Activated naive CD4-positive, alpha-beta T cell treated with anti-CD3 and anti-CD28 coated beads, Interleukin-2, amount 10 ng/mL, durations not matched to agents 7 days and 5 days (primary cell): ENCODE results near the gene COPZ2.
"Not testable (repeated sequence)": the region's sequence is repeated elsewhere in the genome, so short reads cannot be mapped to it uniquely, and the experiment has no call there.

Experiments used
- CTCF ChIA-PET: fragments of 350-600 bp; sonication (Branson Sonifier 250); formaldehyde crosslinking; loops from one replicate; lab custom pipeline; 2021; ENCODE audit warnings: antibody characterized with exemption; lab: Charles Lee
- DNase-seq: peaks from one replicate; pipeline ENCODE4 v3.0.0-alpha.2; 2020
- H3K27ac Mint-ChIP-seq: one replicate; pipeline ENCODE4 v1.8.0; 2021; ENCODE audit warnings: mild to moderate bottlenecking, moderate library complexity, mixed read lengths
- H3K27me3 Mint-ChIP-seq: one replicate; pipeline ENCODE4 v1.8.0; 2021; ENCODE audit warnings: mild to moderate bottlenecking, mixed read lengths
- H3K36me3 Mint-ChIP-seq: one replicate; pipeline ENCODE4 v1.8.0; 2021; ENCODE audit warnings: mixed read lengths
- H3K4me1 Mint-ChIP-seq: one replicate; pipeline ENCODE4 v1.8.0; 2021; ENCODE audit warnings: mixed read lengths
- H3K4me3 Mint-ChIP-seq: one replicate; pipeline ENCODE4 v1.8.0; 2021; ENCODE audit warnings: mild to moderate bottlenecking, moderate library complexity, mixed read lengths
- H3K9me3 Mint-ChIP-seq: one replicate; pipeline ENCODE4 v1.8.0; 2021; ENCODE audit warnings: mixed read lengths

The COPZ2 gene

DNA sequence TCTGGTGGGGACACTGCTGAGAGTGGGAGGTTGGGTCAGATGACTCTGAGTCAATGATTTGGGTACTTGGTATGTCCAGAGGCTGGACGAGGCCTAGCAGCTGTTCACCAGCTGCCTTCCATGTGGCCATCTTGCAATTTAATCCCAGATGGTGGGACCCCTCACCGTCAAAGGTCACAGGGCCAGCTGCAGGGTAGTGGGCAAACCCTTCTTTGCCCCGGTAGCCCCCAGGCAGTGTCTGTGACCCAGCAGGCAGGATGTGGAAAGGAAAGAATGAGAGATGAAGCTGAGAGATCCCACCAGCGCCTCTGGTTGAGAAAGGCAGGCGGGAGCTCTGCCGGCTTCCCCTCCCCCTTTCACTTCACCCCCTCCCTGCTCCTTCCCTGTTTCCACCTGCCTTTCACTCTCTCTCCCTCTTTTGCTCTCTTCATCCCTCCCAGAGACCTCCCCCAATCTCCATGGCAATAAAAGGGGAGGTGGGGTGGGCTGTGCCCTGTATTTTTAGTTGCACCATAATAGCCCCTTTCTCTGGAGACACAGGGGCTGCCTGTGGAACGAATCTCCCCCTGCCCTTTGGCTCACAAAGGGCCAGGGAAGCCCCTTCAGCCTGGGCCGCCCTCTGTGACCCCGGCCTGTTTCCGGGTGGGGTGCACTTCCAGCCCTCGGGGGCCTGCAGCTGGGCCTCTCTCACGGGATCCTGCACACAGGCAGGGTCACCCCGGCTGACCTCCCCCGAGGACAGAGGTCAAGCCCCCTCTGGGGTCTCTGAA lies 46.5 kb downstream of the COPZ2 start:
- Mint-ChIP-seq H3K36me3 (peaks cover 2% of the 10 kb centered on the region), H3K9me3 (no peaks in the 10 kb centered on the region), H3K27ac (no peak overlapping the region), H3K27me3 (peaks cover 32% of the 10 kb centered on the region), H3K4me3 (no peak overlapping the region), H3K4me1 (peaks cover 15% of the 10 kb centered on the region)
- CTCF ChIA-PET: no interaction called here
- DNase-seq: no peak

DNA sequence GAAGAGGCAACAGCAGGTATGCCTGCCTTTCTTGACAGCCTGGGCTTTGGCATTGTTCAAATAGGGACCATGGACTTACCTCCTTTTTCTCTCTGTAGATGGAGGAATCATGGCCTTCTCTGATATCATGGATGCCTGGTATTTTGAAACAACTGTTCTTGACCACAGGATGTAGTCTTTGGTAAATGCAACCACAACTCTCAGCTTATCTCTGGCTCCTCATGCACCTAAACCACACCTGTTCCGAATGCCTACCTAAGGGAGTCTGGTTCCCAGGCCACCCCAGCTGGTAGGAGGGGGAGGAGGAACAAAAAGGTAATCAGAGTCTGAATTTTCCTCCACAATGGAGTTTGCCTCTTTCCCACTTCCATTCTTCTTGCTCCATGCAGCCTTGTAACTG lies 47.9 kb downstream of the COPZ2 start:
- Mint-ChIP-seq H3K9me3 (no peaks in the 10 kb centered on the region), H3K4me3 (no peak overlapping the region), H3K4me1 (peaks cover 15% of the 10 kb centered on the region), H3K27me3 (peaks cover 19% of the 10 kb centered on the region), H3K27ac (no peak overlapping the region), H3K36me3 (peaks cover 5% of the 10 kb centered on the region)
- CTCF ChIA-PET: interaction anchor here (1.2 kb wide), 1 partner anchor 10 kb away, joined by 3 read pairs; no protein-coding TSS in a partner anchor
- no peak for DNase-seq

DNA sequence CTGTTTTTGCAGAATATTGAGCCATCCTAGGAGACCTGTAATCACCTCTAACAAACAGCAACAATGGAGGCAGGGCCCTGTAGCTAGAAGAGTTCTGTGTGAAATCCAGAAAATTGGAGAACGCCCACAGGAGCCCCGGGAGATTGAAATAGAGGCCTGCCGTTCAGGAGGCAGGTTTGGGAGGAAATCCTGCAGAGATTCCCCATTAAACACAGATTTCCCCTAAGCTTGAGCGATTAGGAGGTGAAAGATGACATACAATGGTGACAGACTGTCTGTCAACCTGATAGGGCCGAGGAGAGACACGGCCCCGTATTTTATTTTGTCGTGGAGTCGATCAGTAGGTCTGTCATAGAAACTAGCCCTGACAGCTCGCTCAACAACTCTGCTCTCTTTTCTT lies 48.4 kb downstream of the COPZ2 start:
- peaks cover 5% of the 10 kb centered on the region for H3K36me3 Mint-ChIP-seq
- CTCF ChIA-PET: interaction anchor here (1.2 kb wide), 1 partner anchor 11 kb away, joined by 3 read pairs; no protein-coding TSS in a partner anchor
- H3K4me3 Mint-ChIP-seq: no peak overlapping the region
- H3K9me3 Mint-ChIP-seq: no peaks in the 10 kb centered on the region
- DNase-seq: no peak
- H3K27me3 Mint-ChIP-seq: peaks cover 14% of the 10 kb centered on the region
- peaks cover 15% of the 10 kb centered on the region for H3K4me1 Mint-ChIP-seq
- H3K27ac Mint-ChIP-seq: no peak overlapping the region

DNA sequence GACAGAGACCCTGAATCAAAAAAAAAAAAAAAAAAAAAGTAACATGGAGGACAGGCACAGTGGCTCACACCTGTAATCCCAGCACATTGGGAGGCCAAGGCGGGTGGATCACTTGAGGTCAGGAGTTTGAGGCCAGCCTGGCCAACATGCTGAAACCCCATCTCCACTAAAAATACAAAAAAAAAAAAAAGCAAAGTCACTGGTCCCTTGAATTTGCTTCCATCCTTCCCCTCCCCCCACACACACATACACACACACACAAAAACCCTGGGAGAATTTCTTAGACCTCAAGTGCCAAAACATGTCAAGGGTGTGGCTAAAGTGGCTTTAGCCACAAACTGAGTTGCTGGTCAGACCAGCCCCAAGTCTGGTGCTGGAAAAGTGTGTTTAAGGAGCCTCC lies 49.2 kb downstream of the COPZ2 start:
- not testable (repeated sequence) for H3K27ac Mint-ChIP-seq, DNase-seq, H3K9me3 Mint-ChIP-seq, H3K4me3 Mint-ChIP-seq
- Mint-ChIP-seq H3K4me1 (peaks cover 15% of the 10 kb centered on the region), H3K27me3 (peaks cover 10% of the 10 kb centered on the region), H3K36me3 (peaks cover 10% of the 10 kb centered on the region)
- CTCF ChIA-PET: interaction anchor here (1.2 to 1.9 kb wide), 2 partner anchors 10 to 11 kb away, joined by 3 to 6 read pairs; no protein-coding TSS in a partner anchor

DNA sequence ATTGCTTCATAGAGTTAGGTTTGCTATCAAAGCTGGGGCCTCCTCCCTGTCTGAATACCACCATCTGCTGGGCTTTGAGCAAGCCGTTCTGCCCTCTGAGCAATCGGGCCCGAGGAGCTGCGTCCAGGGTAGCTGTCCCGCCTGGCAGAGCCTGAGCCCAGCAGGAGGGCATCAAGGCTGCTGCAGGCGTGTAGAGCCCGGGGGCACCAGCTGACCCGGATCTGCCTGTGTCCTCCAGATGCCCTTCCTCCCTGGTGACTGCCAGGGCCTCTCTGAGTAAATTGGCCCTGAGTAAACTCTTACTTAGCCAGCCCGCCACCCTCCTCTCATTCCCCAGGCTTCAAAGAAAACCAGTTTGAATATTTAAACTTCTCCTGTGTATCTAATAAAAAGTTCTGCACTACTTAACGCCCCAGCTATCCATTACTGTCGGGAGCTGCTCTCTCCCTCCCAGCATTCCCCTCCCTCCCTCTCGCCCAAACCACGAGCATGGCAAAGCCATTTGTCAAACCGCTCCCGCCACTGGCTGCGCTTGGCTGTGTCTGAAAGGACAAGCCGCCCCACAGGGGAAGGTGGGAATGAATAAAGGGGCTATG lies 50.3 kb downstream of the COPZ2 start:
- peaks cover 15% of the 10 kb centered on the region for H3K4me1 Mint-ChIP-seq
- peaks cover 3% of the 10 kb centered on the region for H3K27me3 Mint-ChIP-seq
- CTCF ChIA-PET: interaction anchor here (1.0 to 1.9 kb wide), 2 partner anchors 8 to 31 kb away, joined by 4 to 6 read pairs; no protein-coding TSS in a partner anchor
- no peaks in the 10 kb centered on the region for H3K9me3 Mint-ChIP-seq
- no peak overlapping the region for H3K4me3 Mint-ChIP-seq
- DNase-seq: no peak
- peaks cover 14% of the 10 kb centered on the region for H3K36me3 Mint-ChIP-seq
- H3K27ac Mint-ChIP-seq: no peak overlapping the region

DNA sequence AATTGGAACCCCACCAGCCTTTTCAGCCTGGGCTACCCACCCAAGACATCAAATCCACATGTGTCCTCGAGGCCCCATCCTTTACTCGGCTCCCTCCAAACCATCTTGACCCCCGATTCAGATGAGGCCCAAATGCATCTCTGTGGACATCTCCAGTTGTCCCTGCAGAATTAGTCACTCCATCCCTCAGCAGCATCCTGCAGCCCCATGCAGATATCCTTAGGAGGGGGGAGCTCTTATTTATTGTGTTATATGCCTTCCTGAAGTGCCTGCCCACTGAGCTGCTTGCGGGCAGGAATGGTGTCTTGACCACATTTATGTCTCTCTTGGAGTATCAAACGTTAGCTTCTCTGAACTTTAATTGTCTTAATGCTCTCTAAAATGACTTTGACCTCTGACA lies 51.1 kb downstream of the COPZ2 start:
- CTCF ChIA-PET: interaction anchor here (1.0 to 1.9 kb wide), 2 partner anchors 8 to 32 kb away, joined by 4 to 6 read pairs; no protein-coding TSS in a partner anchor
- Mint-ChIP-seq H3K27ac (no peak overlapping the region), H3K36me3 (peaks cover 16% of the 10 kb centered on the region), H3K4me3 (no peak overlapping the region), H3K27me3 (peaks cover 3% of the 10 kb centered on the region), H3K4me1 (peaks cover 17% of the 10 kb centered on the region), H3K9me3 (no peaks in the 10 kb centered on the region)
- DNase-seq: no peak

GRCh38 chr17:47983492-47984223 lies 53.9 kb downstream of the COPZ2 start:
- H3K4me3 Mint-ChIP-seq: no peak overlapping the region
- H3K27me3 Mint-ChIP-seq: no peaks in the 10 kb centered on the region
- H3K27ac Mint-ChIP-seq: peak overlapping the region; percentile 26
- peaks cover 34% of the 10 kb centered on the region for H3K36me3 Mint-ChIP-seq
- CTCF ChIA-PET: interaction anchor here (0.6 to 5.9 kb wide), 4 partner anchors 13 to 91 kb away, joined by 3 to 110 read pairs (median 4); partner anchors contain the start of gene CDK5RAP3
- no peak for DNase-seq
- H3K4me1 Mint-ChIP-seq: peaks cover 9% of the 10 kb centered on the region
- H3K9me3 Mint-ChIP-seq: no peaks in the 10 kb centered on the region

GRCh38 chr17:47982645-47983390 lies 54.8 kb downstream of the COPZ2 start:
- Mint-ChIP-seq H3K4me1 (peaks cover 6% of the 10 kb centered on the region), H3K27ac (peak overlapping the region; percentile 65), H3K4me3 (no peak overlapping the region), H3K9me3 (no peaks in the 10 kb centered on the region), H3K27me3 (no peaks in the 10 kb centered on the region), H3K36me3 (peaks cover 38% of the 10 kb centered on the region)
- CTCF ChIA-PET: interaction anchor here (0.6 to 5.9 kb wide), 6 partner anchors 12 to 760 kb away, joined by 3 to 110 read pairs (median 4); partner anchors contain the start of gene CDK5RAP3
- DNase-seq: no peak

GRCh38 chr17:47982091-47982617 lies 55.4 kb downstream of the COPZ2 start:
- H3K36me3 Mint-ChIP-seq: peaks cover 42% of the 10 kb centered on the region
- no peak overlapping the region for H3K4me3 Mint-ChIP-seq
- CTCF ChIA-PET: interaction anchor here (1.3 to 5.9 kb wide), 4 partner anchors 12 to 93 kb away, joined by 3 to 110 read pairs (median 4); partner anchors contain the start of gene CDK5RAP3
- no peaks in the 10 kb centered on the region for H3K27me3 Mint-ChIP-seq
- no peak for DNase-seq
- H3K27ac Mint-ChIP-seq: no peak overlapping the region
- H3K4me1 Mint-ChIP-seq: peaks cover 6% of the 10 kb centered on the region
- no peaks in the 10 kb centered on the region for H3K9me3 Mint-ChIP-seq

DNA sequence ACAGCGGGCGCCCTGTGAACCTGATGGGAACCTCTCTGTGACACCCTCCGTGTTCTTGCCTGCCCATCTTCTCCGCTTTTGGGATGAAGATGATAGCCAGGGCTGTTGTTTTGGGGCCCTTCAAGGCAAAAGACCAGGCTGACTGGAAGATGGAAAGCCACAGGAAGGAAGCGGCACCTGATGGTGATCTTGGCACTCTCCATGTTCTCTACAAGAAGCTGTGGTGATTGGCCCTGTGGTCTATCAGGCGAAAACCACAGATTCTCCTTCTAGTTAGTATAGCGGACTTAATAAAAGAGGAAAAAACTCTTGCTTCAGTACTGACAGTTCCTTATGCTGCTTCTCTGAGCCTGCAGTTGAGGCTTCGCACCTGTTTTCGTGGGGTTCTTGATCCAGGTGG lies 56.1 kb downstream of the COPZ2 start:
- CTCF ChIA-PET: interaction anchor here (1.3 to 5.9 kb wide), 3 partner anchors 11 to 33 kb away, joined by 3 to 110 read pairs (median 14); partner anchors contain the start of gene CDK5RAP3

GRCh38 chr17:47980541-47980940 lies 57.1 kb downstream of the COPZ2 start:
- no peak for DNase-seq
- peaks cover 6% of the 10 kb centered on the region for H3K4me1 Mint-ChIP-seq
- CTCF ChIA-PET: interaction anchor here (3.2 to 5.9 kb wide), 2 partner anchors 10 to 34 kb away, joined by 14 to 110 read pairs; partner anchors contain the start of gene CDK5RAP3
- no peaks in the 10 kb centered on the region for H3K9me3 Mint-ChIP-seq
- peaks cover 50% of the 10 kb centered on the region for H3K36me3 Mint-ChIP-seq
- no peak overlapping the region for H3K4me3 Mint-ChIP-seq
- peak overlapping the region; percentile 42 for H3K27ac Mint-ChIP-seq
- no peaks in the 10 kb centered on the region for H3K27me3 Mint-ChIP-seq

More for the DNA sequence above, 56.1 kb downstream of the COPZ2 start:
- H3K36me3 Mint-ChIP-seq: peaks cover 48% of the 10 kb centered on the region
- H3K4me3 Mint-ChIP-seq: no peak overlapping the region
- DNase-seq: no peak
- H3K27me3 Mint-ChIP-seq: no peaks in the 10 kb centered on the region
- H3K27ac Mint-ChIP-seq: no peak overlapping the region
- no peaks in the 10 kb centered on the region for H3K9me3 Mint-ChIP-seq
- peaks cover 6% of the 10 kb centered on the region for H3K4me1 Mint-ChIP-seq

DNA sequence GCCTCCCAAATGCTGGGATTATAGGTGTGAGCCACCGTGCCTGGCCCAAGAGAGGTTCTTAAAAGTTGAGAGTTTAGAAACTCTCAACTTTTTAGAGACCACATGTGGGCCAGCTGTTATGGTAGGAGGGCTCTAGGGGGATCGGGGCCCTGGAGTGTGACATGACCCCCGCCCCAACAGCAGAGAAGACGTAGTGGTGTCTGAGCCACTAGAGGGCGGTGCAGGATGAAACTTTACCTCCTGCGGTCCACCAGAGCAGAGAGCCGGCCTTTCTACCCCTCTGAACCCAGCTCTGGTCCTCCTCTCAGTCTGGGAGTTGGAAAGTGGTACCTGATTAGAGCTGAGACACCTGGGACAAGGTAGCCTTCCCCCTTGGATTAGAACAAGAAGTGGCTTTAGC lies 59.3 kb downstream of the COPZ2 start:
- peak; percentile 69 for DNase-seq
- peaks cover 9% of the 10 kb centered on the region for H3K4me1 Mint-ChIP-seq

More for the DNA sequence above, 59.3 kb downstream of the COPZ2 start:
- no peak overlapping the region for H3K27ac Mint-ChIP-seq
- H3K4me3 Mint-ChIP-seq: no peak overlapping the region
- CTCF ChIA-PET: interaction anchor here (0.8 to 5.9 kb wide), 16 partner anchors 8 to 137 kb away, joined by 3 to 110 read pairs (median 6); partner anchors contain the start of genes CDK5RAP3, PNPO and SCRN2
- H3K36me3 Mint-ChIP-seq: peaks cover 54% of the 10 kb centered on the region
- H3K27me3 Mint-ChIP-seq: no peaks in the 10 kb centered on the region
- H3K9me3 Mint-ChIP-seq: no peaks in the 10 kb centered on the region
